ENCODE results near the gene LRRC26. TPM values are rescaled to one million over a fixed set of nuclear protein-coding genes. Genes with fewer than 3 reads are reported as not detected.

Gene LRRC26
- polyA plus RNA-seq, 1 donor (not counting 4 experiments of a cell fraction or from before 2014, with no cell fraction given): not detected

GRCh38 chr9:137147091-137147792, 22.6 kb downstream of the LRRC26 start:
- no peak overlapping the region for H3K27ac ChIP-seq (ENCODE audit: control insufficient read depth, insufficient read depth, low read length)
- no peaks in the 10 kb centered on the region for H3K79me2 ChIP-seq (ENCODE audit: control insufficient read depth, insufficient read depth, low read length)
- H3K9me3 ChIP-seq (ENCODE audit: control insufficient read depth, low read depth, low read length): no peaks in the 10 kb centered on the region
- H4K20me1 ChIP-seq (ENCODE audit: control insufficient read depth, extremely low read depth, insufficient read depth, low read length): no peaks in the 10 kb centered on the region
- no peak overlapping the region for H3K4me3 ChIP-seq (ENCODE audit: control insufficient read depth in 2 of 3, extremely low read depth in 1 of 3, insufficient read depth in 2 of 3, low read depth in 1 of 3, low read length in 3 of 3)
- no peak overlapping the region for H3K9ac ChIP-seq (ENCODE audit: control insufficient read depth, extremely low read depth, insufficient read depth, low read length)
- FAIRE-seq (no peak), DNase-seq (ENCODE audit: low read depth, low spot score) (no peak)
- H3K27me3 ChIP-seq (ENCODE audit: control insufficient read depth, extremely low read depth, insufficient read depth, low read length): peaks cover 12% of the 10 kb centered on the region
- no peaks in the 10 kb centered on the region for H3K4me1 ChIP-seq (ENCODE audit: control insufficient read depth, extremely low read depth, insufficient read depth, low read length)
- H2AFZ ChIP-seq (ENCODE audit: control insufficient read depth, low read length): no peak overlapping the region
- no peaks in the 10 kb centered on the region for H3K36me3 ChIP-seq (ENCODE audit: control insufficient read depth in 2 of 2, extremely low read depth in 1 of 2, insufficient read depth in 2 of 2, low read length in 2 of 2)
- no peak overlapping the region for H3K4me2 ChIP-seq (ENCODE audit: control insufficient read depth, extremely low read depth, insufficient read depth, low read depth, low read length)
- H3K9me1 ChIP-seq (ENCODE audit: control insufficient read depth, extremely low read depth, insufficient read depth, low read length): no peaks in the 10 kb centered on the region
- TF ChIP-seq, protein P1, sequence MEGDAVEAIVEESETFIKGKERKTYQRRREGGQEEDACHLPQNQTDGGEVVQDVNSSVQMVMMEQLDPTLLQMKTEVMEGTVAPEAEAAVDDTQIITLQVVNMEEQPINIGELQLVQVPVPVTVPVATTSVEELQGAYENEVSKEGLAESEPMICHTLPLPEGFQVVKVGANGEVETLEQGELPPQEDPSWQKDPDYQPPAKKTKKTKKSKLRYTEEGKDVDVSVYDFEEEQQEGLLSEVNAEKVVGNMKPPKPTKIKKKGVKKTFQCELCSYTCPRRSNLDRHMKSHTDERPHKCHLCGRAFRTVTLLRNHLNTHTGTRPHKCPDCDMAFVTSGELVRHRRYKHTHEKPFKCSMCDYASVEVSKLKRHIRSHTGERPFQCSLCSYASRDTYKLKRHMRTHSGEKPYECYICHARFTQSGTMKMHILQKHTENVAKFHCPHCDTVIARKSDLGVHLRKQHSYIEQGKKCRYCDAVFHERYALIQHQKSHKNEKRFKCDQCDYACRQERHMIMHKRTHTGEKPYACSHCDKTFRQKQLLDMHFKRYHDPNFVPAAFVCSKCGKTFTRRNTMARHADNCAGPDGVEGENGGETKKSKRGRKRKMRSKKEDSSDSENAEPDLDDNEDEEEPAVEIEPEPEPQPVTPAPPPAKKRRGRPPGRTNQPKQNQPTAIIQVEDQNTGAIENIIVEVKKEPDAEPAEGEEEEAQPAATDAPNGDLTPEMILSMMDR (optimal IDR thresholded peaks at IDR 0.05 in 1 of 3, IDR thresholded peaks at IDR 0.05 in 1 of 3, conservative IDR thresholded peaks at IDR 0.05 in 1 of 3; ENCODE audit: extremely low read depth in 1 of 3, insufficient read depth in 2 of 3, low read length in 3 of 3): no peak
- TF ChIP-seq EZH2 (IDR thresholded peaks at IDR 0.05; ENCODE audit: low read length): no peak
- dilution Hi-C loops (cut with MboI; ENCODE audit: extremely low pct_ligation_motif_present, low sequenced_read_pairs): no loop called here

GRCh38 chr9:137146527-137146918, 23.3 kb downstream of the LRRC26 start:
- dilution Hi-C loops (cut with MboI; ENCODE audit: extremely low pct_ligation_motif_present, low sequenced_read_pairs): no loop called here
- no peaks in the 10 kb centered on the region for H3K9me3 ChIP-seq (ENCODE audit: control insufficient read depth, low read depth, low read length)

More at GRCh38 chr9:137146527-137146918, 23.3 kb downstream of the LRRC26 start:
- Histone ChIP-seq H2AFZ (ENCODE audit: control insufficient read depth, low read length) (no peak overlapping the region), H3K4me1 (ENCODE audit: control insufficient read depth, extremely low read depth, insufficient read depth, low read length) (no peaks in the 10 kb centered on the region), H3K4me2 (ENCODE audit: control insufficient read depth, extremely low read depth, insufficient read depth, low read depth, low read length) (no peak overlapping the region), H3K79me2 (ENCODE audit: control insufficient read depth, insufficient read depth, low read length) (no peaks in the 10 kb centered on the region), H3K36me3 (ENCODE audit: control insufficient read depth in 2 of 2, extremely low read depth in 1 of 2, insufficient read depth in 2 of 2, low read length in 2 of 2) (no peaks in the 10 kb centered on the region), H3K9me1 (ENCODE audit: control insufficient read depth, extremely low read depth, insufficient read depth, low read length) (no peaks in the 10 kb centered on the region), H3K27ac (ENCODE audit: control insufficient read depth, insufficient read depth, low read length) (no peak overlapping the region), H3K27me3 (ENCODE audit: control insufficient read depth, extremely low read depth, insufficient read depth, low read length) (peaks cover 19% of the 10 kb centered on the region), H3K9ac (ENCODE audit: control insufficient read depth, extremely low read depth, insufficient read depth, low read length) (no peak overlapping the region), H3K4me3 (ENCODE audit: control insufficient read depth in 2 of 3, extremely low read depth in 1 of 3, insufficient read depth in 2 of 3, low read depth in 1 of 3, low read length in 3 of 3) (no peak overlapping the region), H4K20me1 (ENCODE audit: control insufficient read depth, extremely low read depth, insufficient read depth, low read length) (no peaks in the 10 kb centered on the region)
- DNase-seq (ENCODE audit: low read depth, low spot score) (no peak), FAIRE-seq (no peak)
- TF ChIP-seq EZH2 (IDR thresholded peaks at IDR 0.05; ENCODE audit: low read length): no peak
- TF ChIP-seq, protein P1 (optimal IDR thresholded peaks at IDR 0.05 in 1 of 3, IDR thresholded peaks at IDR 0.05 in 1 of 3, conservative IDR thresholded peaks at IDR 0.05 in 1 of 3; ENCODE audit: extremely low read depth in 1 of 3, insufficient read depth in 2 of 3, low read length in 3 of 3): no peak

Data from keratinocyte (primary cell).